Activated T-helper 2 cell treated with anti-CD3 and anti-CD28 coated beads, Interferon-gamma antibody, Interleukin-2, Interleukin-4, amounts not matched to agents 10 μg/mL and 5 μg/mL and 100 μg/mL, durations not matched to agents 14 hours and 24 hours and 36 hours (primary cell): ENCODE data around the gene CACNG6. TPM values are rescaled to one million over a fixed set of nuclear protein-coding genes. Genes with fewer than 3 reads are reported as not detected.

Experiments used
- DNase-seq: peaks from one replicate; pipeline ENCODE4 v3.0.0; 2021; ENCODE audit warnings: low spot score
- H3K27ac Mint-ChIP-seq: one replicate; pipeline ENCODE4 v1.8.0; 2021; ENCODE audit warnings: mixed read lengths
- H3K27me3 Mint-ChIP-seq: one replicate; pipeline ENCODE4 v1.8.0; 2021; ENCODE audit warnings: low read depth, mixed read lengths
- H3K36me3 Mint-ChIP-seq: one replicate; pipeline ENCODE4 v1.8.0; 2021; ENCODE audit warnings: low read depth, mixed read lengths
- H3K4me1 Mint-ChIP-seq: one replicate; pipeline ENCODE4 v1.8.0; 2021; ENCODE audit warnings: low read depth, mixed read lengths
- H3K4me3 Mint-ChIP-seq: one replicate; pipeline ENCODE4 v1.8.0; 2021; ENCODE audit warnings: low read depth, mild to moderate bottlenecking, moderate library complexity, mixed read lengths
- H3K9me3 Mint-ChIP-seq: one replicate; pipeline ENCODE4 v1.8.0; 2021; ENCODE audit warnings: mixed read lengths
- intact Hi-C: fragments of 100-400 bp; cut with micrococcal nuclease; formaldehyde crosslinking; loops from one replicate; pipeline ENCODE4 v1.15.1; 2023
- total RNA-seq: library from RNA; stranded (reverse); gene quantifications from 2 replicates; pipeline ENCODE4 v1.2.3, GENCODE V29; 2022

CACNG6 gene
- total RNA-seq, 1 donor from 2014 or later, result not detected

DNA sequence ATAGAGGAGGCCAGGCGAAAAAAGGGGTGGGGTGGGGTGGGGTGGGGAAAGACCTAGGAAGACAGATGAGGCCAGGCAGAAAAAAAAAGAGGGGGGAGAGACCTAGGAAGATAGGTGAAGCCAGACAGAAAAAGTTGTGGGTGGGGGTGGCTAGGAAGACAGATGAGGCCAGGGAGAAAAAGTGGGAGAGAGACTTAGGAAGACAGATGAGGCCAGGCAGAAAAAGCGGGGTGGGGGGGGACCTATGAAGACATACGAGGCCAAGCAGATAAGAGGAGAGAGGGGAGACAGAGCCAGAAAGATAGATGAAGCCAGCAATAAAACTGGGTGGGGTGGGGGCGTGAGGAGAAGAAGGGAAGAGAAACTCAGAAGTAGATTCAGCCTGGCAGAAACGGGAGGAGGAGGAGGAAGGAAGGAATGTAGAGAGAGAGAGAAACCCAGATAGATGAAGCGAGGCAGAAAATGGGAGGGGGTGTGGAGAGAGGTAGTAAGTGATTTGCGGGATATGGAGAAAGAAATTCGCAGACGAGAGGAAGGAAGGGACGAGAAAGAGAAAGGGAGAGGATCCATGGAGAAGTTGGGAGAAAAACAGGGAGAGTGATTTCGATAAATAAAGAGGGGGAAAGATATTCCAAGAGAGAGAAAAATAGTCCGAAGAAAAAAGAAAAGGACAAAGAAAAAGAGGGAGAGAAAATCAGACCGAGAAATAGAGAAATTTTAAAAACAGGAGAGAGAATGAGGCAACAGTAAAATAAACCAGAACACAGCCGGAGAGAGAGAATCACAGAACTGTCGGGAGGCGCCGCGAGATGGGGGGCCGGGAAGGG, 12.2 kb upstream of the CACNG6 start:
- peaks cover 17% of the 10 kb centered on the region for H3K9me3 Mint-ChIP-seq
- intact Hi-C loops, result loop anchor here (10.0 kb wide), 1 partner anchor 46 kb away; no protein-coding TSS in a partner anchor
- H3K4me3 Mint-ChIP-seq, result peak overlapping the region; percentile 57
- DNase-seq, result no peak
- peaks cover 10% of the 10 kb centered on the region for H3K36me3 Mint-ChIP-seq
- H3K27ac Mint-ChIP-seq, result no peak overlapping the region
- H3K4me1 Mint-ChIP-seq, result peaks cover 11% of the 10 kb centered on the region
- peaks cover 44% of the 10 kb centered on the region for H3K27me3 Mint-ChIP-seq

DNA sequence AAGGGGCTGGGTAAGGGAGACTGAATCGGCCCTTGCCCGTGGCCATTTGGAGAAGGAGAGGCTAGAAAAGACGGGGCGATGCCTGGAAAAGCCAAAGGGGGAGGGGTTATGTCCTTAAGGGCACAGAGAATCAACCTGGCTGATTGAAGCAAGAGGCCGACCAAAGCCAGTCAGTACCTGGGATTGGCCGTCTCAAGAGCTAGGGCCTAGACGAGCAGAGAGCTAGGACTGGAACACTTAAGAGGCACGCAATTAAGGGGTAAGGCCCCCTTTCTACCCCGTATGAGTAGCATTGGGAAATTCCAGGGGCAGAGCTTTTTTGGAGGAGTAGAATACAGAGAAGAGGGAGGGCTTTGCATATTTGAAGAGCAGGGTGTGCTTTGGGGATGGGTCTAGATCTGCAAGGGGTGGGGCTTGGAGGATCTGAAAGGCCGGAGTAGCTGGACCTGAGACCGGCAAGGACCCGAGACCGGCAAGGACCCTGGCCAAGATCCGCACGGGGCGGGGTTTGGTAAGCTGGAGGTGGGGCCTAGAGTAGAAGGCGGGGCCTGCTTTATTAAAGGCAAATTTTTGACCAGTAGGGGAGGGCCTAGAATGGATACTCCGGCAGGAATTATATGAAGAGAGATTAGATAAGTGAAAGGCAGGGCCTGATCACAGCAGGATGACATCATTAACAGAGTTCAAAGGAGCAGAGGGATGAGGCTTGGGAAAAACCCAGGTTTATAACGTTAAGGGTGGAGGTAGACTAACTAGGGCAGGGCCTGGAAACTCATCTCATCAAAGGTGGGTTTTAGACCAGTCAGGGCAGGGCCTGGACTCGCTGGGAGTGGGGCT, 10.7 kb upstream of the CACNG6 start:
- no peak overlapping the region for H3K27ac Mint-ChIP-seq
- peaks cover 17% of the 10 kb centered on the region for H3K9me3 Mint-ChIP-seq
- H3K36me3 Mint-ChIP-seq, result peaks cover 10% of the 10 kb centered on the region
- H3K27me3 Mint-ChIP-seq, result peaks cover 44% of the 10 kb centered on the region
- peaks cover 11% of the 10 kb centered on the region for H3K4me1 Mint-ChIP-seq
- DNase-seq, result no peak
- intact Hi-C loops, result no loop called here
- peak overlapping the region; percentile 64 for H3K4me3 Mint-ChIP-seq

DNA sequence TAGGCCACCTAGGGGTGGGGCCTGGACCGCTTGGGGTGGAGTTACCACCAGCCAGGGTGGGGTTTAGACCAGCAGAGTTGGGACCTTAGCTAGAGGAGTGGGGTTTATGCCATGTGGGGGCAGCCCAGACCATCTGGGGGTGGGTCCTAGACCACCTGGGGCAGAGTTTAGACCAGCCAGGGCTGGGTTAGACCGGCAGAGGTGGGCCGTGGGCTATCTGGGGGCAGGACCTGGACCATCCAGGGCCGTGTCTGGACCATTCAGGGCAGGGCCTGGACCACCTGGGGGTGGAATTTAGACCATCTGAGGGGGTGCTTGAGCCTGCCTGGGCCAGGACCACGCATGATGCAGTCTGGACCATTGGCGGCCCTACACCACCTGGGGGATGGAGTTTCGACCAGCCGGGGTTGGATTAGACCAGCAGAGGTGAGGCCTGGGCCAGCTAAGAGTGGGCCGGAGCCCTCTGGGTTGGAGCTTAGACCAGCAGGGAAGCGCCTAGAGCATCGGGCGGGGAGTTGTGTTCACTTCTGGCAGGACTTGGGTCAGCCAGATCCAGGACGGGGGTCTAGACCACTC, 10.0 kb upstream of the CACNG6 start:
- H3K27ac Mint-ChIP-seq, result no peak overlapping the region

DNA sequence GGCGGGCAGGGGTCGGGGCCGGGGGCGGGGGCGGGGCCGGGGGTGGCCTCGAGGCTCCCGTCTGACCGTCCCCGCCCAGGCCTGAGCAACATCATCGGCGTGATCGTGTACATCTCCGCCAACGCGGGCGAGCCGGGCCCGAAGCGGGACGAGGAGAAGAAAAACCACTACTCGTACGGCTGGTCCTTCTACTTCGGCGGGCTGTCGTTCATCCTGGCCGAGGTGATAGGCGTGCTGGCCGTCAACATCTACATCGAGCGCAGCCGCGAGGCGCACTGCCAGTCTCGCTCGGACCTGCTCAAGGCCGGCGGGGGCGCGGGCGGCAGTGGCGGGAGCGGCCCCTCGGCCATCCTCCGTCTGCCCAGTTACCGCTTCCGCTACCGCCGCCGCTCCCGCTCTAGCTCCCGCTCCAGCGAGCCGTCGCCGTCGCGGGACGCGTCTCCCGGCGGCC, 9.4 kb upstream of the CACNG6 start:
- Mint-ChIP-seq H3K4me1 (peaks cover 11% of the 10 kb centered on the region), H3K9me3 (peaks cover 17% of the 10 kb centered on the region), H3K27me3 (peaks cover 40% of the 10 kb centered on the region), H3K4me3 (no peak overlapping the region), H3K36me3 (peaks cover 10% of the 10 kb centered on the region), H3K27ac (no peak overlapping the region)
- intact Hi-C loops, result no loop called here
- no peak for DNase-seq

More for the DNA sequence above, 10.0 kb upstream of the CACNG6 start:
- Mint-ChIP-seq H3K27me3 (peaks cover 44% of the 10 kb centered on the region), H3K9me3 (peaks cover 17% of the 10 kb centered on the region), H3K4me3 (no peak overlapping the region), H3K4me1 (peaks cover 11% of the 10 kb centered on the region), H3K36me3 (peaks cover 10% of the 10 kb centered on the region)
- intact Hi-C loops, result no loop called here
- DNase-seq, result no peak

DNA sequence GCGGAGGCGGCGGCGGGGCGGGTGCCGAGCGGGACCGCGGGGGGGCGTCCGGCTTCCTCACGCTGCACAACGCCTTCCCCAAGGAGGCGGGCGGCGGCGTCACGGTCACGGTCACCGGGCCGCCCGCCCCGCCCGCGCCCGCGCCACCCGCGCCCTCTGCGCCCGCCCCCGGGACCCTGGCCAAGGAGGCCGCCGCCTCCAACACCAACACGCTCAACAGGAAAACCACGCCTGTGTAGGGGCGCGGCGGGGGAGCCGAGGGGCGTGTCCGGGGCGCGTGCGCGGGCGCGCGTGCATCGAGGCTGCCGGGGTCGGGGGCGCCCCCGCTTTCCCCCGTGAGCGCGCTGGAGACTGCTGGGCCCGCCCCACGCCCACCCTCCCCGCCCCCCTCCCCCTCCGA, 8.8 kb upstream of the CACNG6 start:
- H3K36me3 Mint-ChIP-seq, result peaks cover 10% of the 10 kb centered on the region
- DNase-seq, result no peak
- no peak overlapping the region for H3K4me3 Mint-ChIP-seq
- intact Hi-C loops, result no loop called here
- H3K4me1 Mint-ChIP-seq, result peaks cover 11% of the 10 kb centered on the region
- peaks cover 17% of the 10 kb centered on the region for H3K9me3 Mint-ChIP-seq
- H3K27ac Mint-ChIP-seq, result no peak overlapping the region
- peaks cover 37% of the 10 kb centered on the region for H3K27me3 Mint-ChIP-seq

DNA sequence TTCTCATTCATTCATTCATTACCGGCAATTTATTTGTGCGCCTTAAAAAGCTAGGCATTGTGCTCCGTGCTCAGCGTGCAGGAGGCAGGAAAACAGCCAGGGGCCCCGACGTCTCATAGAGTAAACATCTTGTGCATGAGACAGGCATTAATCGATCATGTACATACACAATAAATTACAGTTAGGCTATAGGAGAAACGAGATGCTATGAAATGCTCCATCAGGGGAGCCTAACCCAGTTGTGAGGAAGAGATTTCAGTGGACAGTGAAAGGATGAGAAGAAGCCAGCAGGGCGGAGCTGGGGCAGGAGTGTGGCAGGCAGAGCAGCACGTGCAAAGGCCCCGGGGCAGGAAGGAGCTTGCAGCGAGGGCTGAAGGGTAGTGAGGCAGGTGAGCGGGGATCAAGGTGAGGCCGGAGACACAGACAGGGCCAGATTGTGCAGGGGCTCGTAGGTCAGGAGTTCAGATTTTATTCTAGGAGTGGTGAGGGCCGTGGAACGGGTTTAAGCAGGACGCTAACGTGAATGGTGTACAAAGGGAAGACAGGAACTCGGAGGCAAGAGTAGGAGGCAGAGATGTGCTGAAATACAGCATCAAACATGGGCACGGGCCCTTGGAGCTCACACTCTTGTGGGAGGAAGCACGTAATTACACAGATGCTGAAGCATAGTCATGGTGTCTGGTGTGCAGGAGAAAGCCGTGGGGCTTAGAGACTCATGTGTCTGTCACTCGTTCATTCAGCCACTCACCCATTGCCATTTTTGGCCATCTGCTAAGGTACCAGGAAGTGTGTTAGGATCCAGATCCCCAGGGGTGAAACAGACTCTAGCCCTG, 7.8 kb upstream of the CACNG6 start:
- Mint-ChIP-seq H3K4me1 (peaks cover 11% of the 10 kb centered on the region), H3K4me3 (no peak overlapping the region), H3K9me3 (peaks cover 17% of the 10 kb centered on the region), H3K27ac (no peak overlapping the region), H3K27me3 (peaks cover 28% of the 10 kb centered on the region), H3K36me3 (peaks cover 10% of the 10 kb centered on the region)
- no peak for DNase-seq
- intact Hi-C loops, result no loop called here

DNA sequence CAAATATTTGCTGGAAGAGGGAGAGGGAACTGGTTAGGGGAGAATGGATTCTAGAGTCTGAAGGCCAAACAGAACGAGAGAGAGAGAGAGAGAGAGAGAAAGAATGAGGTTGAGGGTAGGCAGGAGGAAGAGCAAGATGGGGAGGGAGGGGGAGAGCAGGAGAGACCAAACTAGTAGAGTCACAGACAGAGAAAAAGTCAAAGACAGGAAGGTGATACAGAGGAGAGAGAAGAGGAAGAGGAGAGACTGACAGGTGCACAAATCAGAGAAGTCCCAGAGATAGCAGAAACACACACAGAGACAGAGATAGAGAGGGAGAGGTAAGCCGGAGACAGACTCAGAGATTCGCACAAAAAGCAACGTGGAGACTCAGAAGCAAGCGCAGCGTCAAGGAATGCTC, 5.6 kb upstream of the CACNG6 start:
- Mint-ChIP-seq H3K27ac (no peak overlapping the region), H3K36me3 (peaks cover 3% of the 10 kb centered on the region), H3K9me3 (peaks cover 3% of the 10 kb centered on the region), H3K27me3 (peaks cover 10% of the 10 kb centered on the region), H3K4me1 (no peaks in the 10 kb centered on the region), H3K4me3 (no peak overlapping the region)
- DNase-seq, result no peak
- intact Hi-C loops, result no loop called here

DNA sequence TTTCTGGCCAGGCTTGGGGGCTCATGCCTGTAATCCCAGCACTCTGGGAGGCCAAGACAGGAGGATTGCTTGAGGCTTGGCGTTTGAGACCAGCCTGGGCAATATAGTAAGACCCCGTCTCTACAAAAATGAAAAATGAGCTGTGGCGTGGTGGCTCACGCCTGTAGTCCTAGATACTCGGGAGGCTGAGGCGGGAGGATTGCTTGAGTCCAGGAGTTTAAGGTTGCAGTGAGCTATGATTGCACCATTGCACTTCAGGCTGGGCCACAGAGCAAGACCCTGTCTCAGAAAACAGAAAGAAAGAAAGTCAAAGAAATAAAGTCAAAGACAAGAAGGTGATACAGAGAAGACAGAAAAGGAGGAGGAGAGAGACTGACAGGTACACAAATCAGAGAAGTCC, 2.5 kb upstream of the CACNG6 start:
- no peaks in the 10 kb centered on the region for H3K36me3 Mint-ChIP-seq
- DNase-seq, result no peak
- H3K4me1 Mint-ChIP-seq, result peaks cover 1% of the 10 kb centered on the region
- no peaks in the 10 kb centered on the region for H3K9me3 Mint-ChIP-seq
- intact Hi-C loops, result no loop called here
- peaks cover 19% of the 10 kb centered on the region for H3K27me3 Mint-ChIP-seq
- H3K4me3 Mint-ChIP-seq, result no peak overlapping the region
- H3K27ac Mint-ChIP-seq, result no peak overlapping the region

DNA sequence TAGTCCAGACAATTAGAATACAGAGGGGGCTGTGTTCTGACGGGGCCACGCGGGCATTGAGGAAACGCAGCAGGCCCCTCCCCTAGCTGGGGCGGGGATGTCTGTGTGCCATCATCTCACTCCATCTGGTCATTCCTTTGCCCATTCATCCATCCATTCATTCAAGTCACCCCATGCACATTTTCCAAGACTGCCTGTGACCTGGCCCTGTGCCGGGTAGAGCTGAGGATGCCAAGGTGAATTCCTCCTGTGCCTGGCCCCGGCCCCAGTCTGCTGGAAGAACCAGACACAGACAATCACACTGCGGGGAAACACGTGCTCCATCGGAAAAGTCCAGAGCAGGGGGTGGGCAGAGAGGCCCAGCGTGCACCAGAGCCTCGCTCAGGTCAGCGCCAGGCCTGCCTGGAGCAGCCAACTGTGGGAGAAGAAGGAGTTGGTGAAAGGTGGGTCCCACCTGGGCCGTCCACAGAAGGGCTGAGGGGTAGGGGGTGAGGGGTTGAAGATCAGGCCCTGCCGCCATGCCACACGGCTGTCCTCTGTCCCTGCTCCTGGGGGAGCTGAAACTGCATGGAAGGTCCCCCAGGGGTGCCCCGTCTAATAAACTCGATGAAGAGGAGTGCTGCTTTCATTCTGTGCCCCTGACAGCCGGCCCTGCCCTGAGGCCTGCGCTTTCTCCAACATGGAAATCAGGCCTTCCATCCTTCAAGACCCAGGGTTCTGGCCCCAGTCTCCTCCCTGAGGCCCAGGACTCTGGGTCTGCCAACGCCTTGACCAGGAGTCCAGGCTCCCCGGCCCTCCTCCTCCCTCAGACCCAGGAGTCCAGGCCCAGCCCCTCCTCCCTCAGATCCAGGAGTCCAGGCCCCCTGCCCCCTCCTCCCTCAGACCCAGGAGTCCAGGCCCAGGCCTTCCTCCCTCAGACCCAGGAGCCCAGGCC, 1.6 kb upstream of the CACNG6 start:
- Mint-ChIP-seq H3K9me3 (no peaks in the 10 kb centered on the region), H3K4me3 (no peak overlapping the region), H3K4me1 (peaks cover 1% of the 10 kb centered on the region), H3K27me3 (peaks cover 25% of the 10 kb centered on the region), H3K27ac (no peak overlapping the region), H3K36me3 (no peaks in the 10 kb centered on the region)
- intact Hi-C loops, result no loop called here
- DNase-seq, result no peak

DNA sequence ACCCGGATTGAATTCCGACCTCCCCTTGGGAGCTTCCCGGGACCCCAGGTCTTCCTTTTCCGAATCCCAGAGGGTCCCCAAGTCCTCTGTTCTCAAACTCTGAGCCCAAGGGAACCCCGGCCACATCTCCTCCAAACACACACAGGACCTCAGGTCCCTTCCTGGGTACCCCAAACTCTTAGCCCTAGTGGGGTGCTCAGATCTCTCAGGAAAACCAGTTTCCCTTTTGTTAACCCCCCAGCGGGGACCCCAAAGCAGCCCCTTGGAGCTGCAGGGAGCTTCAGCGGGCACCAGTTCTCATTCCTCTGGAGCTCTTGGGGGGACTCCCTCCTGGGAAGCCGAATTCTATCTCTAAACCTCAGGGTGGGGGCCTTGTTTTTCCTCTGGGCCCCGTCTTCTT, 774 bp downstream of the CACNG6 start:
- no peak overlapping the region for H3K27ac Mint-ChIP-seq
- H3K36me3 Mint-ChIP-seq, result no peaks in the 10 kb centered on the region
- H3K27me3 Mint-ChIP-seq, result peaks cover 31% of the 10 kb centered on the region
- no peak for DNase-seq
- H3K9me3 Mint-ChIP-seq, result no peaks in the 10 kb centered on the region
- intact Hi-C loops, result no loop called here
- peaks cover 1% of the 10 kb centered on the region for H3K4me1 Mint-ChIP-seq
- no peak overlapping the region for H3K4me3 Mint-ChIP-seq

DNA sequence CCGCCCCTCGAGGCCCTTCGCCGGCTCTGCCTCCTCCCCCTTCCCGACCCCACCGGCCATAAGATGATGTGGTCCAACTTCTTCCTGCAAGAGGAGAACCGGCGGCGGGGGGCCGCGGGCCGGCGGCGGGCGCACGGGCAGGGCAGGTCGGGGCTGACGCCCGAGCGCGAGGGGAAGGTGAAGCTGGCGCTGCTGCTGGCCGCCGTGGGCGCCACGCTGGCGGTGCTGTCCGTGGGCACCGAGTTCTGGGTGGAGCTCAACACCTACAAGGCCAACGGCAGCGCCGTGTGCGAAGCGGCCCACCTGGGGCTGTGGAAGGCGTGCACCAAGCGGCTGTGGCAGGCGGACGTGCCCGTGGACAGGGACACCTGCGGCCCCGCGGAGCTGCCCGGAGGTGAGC, 1.4 kb downstream of the CACNG6 start:
- intact Hi-C loops, result no loop called here
- Mint-ChIP-seq H3K36me3 (no peaks in the 10 kb centered on the region), H3K4me1 (peaks cover 1% of the 10 kb centered on the region), H3K27ac (no peak overlapping the region), H3K27me3 (peaks cover 35% of the 10 kb centered on the region), H3K4me3 (no peak overlapping the region), H3K9me3 (no peaks in the 10 kb centered on the region)
- DNase-seq, result no peak
